Fibroblast of pulmonary artery (primary cell): ENCODE measurements around the gene ERC1.

Source experiments
- DNase-seq: peaks from one replicate; pipeline ENCODE4 v3.0.0-alpha.2; 2010; ENCODE audit warnings: low read depth
- H3K4me3 ChIP-seq: replicated peaks from 2 replicates; pipeline ENCODE4 v1.5.1; 2011; ENCODE audit warnings: low read depth, mild to moderate bottlenecking, control low read depth, low read length, moderate library complexity
- CTCF ChIP-seq: IDR thresholded peaks from 2 replicates; pipeline ENCODE4 v1.5.1; 2011; ENCODE audit warnings: mild to moderate bottlenecking, control low read depth, low read length, inconsistent platforms; ENCODE audit errors: missing control alignments

The ERC1 gene

GRCh38 chr12:1318327-1319031 is 327.5 kb downstream of the ERC1 start:
- no peak for TF ChIP-seq CTCF
- H3K4me3 ChIP-seq: no peak overlapping the region
- DNase-seq: peak; percentile 55

GRCh38 chr12:1319212-1319611 is 328.2 kb downstream of the ERC1 start:
- TF ChIP-seq CTCF: no peak
- peak; percentile 54 for DNase-seq
- no peak overlapping the region for H3K4me3 ChIP-seq

- H3K4me3 ChIP-seq: no peak overlapping the region
- no peak for TF ChIP-seq CTCF
- no peak for DNase-seq
Observed at GRCh38 chr12:1320021-1320420, 329.0 kb downstream of the ERC1 start.

GRCh38 chr12:1322821-1323220 is 331.8 kb downstream of the ERC1 start:
- DNase-seq: peak; percentile 16

GRCh38 chr12:1324099-1324498 is 333.1 kb downstream of the ERC1 start:
- no peak overlapping the region for H3K4me3 ChIP-seq

More at GRCh38 chr12:1322821-1323220, 331.8 kb downstream of the ERC1 start:
- H3K4me3 ChIP-seq: no peak overlapping the region
- TF ChIP-seq CTCF: no peak

GRCh38 chr12:1324910-1325309 is 333.9 kb downstream of the ERC1 start:
- no peak for TF ChIP-seq CTCF
- DNase-seq: no peak
- H3K4me3 ChIP-seq: no peak overlapping the region

More at GRCh38 chr12:1324099-1324498, 333.1 kb downstream of the ERC1 start:
- no peak for TF ChIP-seq CTCF
- DNase-seq: no peak

GRCh38 chr12:1325666-1326065 is 334.6 kb downstream of the ERC1 start:
- DNase-seq: no peak
- no peak for TF ChIP-seq CTCF
- H3K4me3 ChIP-seq: no peak overlapping the region
